K562 (cell line): ENCODE data around the gene BOLA3. TPM values are rescaled to one million over a fixed set of nuclear protein-coding genes. Genes with fewer than 3 reads are reported as not detected.

Experiments
- BRD4 ChIP-seq: fragments of 200-600 bp; sonication (generic); IDR thresholded peaks from 2 replicates; pipeline ENCODE4 v1.6.1; 2017; ENCODE audit warnings: inconsistent platforms
- BRD9 ChIP-seq: fragments of 450-650 bp; IDR thresholded peaks from 2 replicates; pipeline ENCODE4 v1.6.1; 2018; ENCODE audit warnings: low read depth; ENCODE audit not compliant: partially characterized antibody
- CCNT2 ChIP-seq: IDR thresholded peaks from 2 replicates; pipeline ENCODE4 v1.6.1; 2011; ENCODE audit warnings: borderline replicate concordance, low read depth, mild to moderate bottlenecking, moderate library complexity, mixed read lengths, low read length; ENCODE audit not compliant: insufficient read length; ENCODE audit errors: extremely low read depth
- CREM ChIP-seq: IDR thresholded peaks from 2 replicates; pipeline ENCODE4 v1.6.1; 2014; ENCODE audit warnings: antibody characterized with exemption, low read depth
- CTCFL ChIP-seq: IDR thresholded peaks from 2 replicates; pipeline ENCODE4 v1.6.1; 2011; ENCODE audit warnings: borderline replicate concordance, low read depth, mild to moderate bottlenecking, moderate library complexity, low read length; ENCODE audit not compliant: insufficient read depth, poor library complexity, severe bottlenecking
- DPF2 ChIP-seq: fragments of 450-650 bp; IDR thresholded peaks from 2 replicates; pipeline ENCODE4 v1.6.1; 2016
- E2F3 ChIP-seq: fragments of 250-450 bp; sonication (Bioruptor Pico); IDR thresholded peaks from 2 replicates; pipeline ENCODE4 v1.4.0; 2020; ENCODE audit warnings: mild to moderate bottlenecking
- ESRRA ChIP-seq: fragments of 450-650 bp; IDR thresholded peaks from 2 replicates; pipeline ENCODE4 v1.6.1; 2014; ENCODE audit warnings: low read depth, mild to moderate bottlenecking, moderate library complexity, borderline replicate concordance
- MYC ChIP-seq, 2 experiments: fragments of 250-450 bp in 1 of 2; sonication (Bioruptor Pico) in 1 of 2; IDR thresholded peaks; 2 replicates each; pipeline versions ENCODE4 v1.5.1 to v1.6.1; 2012 to 2021; ENCODE audit warnings: low read depth in 2 of 2, borderline replicate concordance in 1 of 2, improper control_type of control experiment in 1 of 2, low read length in 1 of 2, mild to moderate bottlenecking in 1 of 2, moderate library complexity in 1 of 2
- NFXL1 ChIP-seq: fragments of 450-650 bp; formaldehyde crosslinking; IDR thresholded peaks from 2 replicates; pipeline ENCODE4 v1.4.0; 2021; ENCODE audit warnings: mild to moderate bottlenecking
- NR3C1 ChIP-seq: sonication (generic); formaldehyde crosslinking; IDR thresholded peaks from 2 replicates; pipeline ENCODE4 v1.8.1; 2022; ENCODE audit warnings: missing genetic modification reagents
- PRMT5 ChIP-seq: sonication (generic); formaldehyde crosslinking; IDR thresholded peaks from 2 replicates; pipeline ENCODE4 v1.5.0; 2020; ENCODE audit warnings: missing genetic modification reagents
- RBM14 ChIP-seq: fragments of 200-400 bp; formaldehyde crosslinking; IDR thresholded peaks from 2 replicates; pipeline ENCODE4 v1.6.1; 2018; ENCODE audit warnings: low read depth, mild to moderate bottlenecking, low read length, moderate library complexity, borderline replicate concordance; ENCODE audit not compliant: insufficient read depth
- ZNF695 ChIP-seq: fragments of 450-650 bp; formaldehyde crosslinking; IDR thresholded peaks from 2 replicates; pipeline ENCODE4 v1.4.0; 2020; ENCODE audit warnings: mild to moderate bottlenecking, moderate library complexity
- ZNF766 ChIP-seq: fragments of 200-800 bp; sonication (Bioruptor generic); conservative IDR thresholded peaks from 2 replicates; pipeline ENCODE4 v1.6.1; 2016; ENCODE audit warnings: missing genetic modification characterization, missing compliant biosample characterization
- polyA plus RNA-seq, 8 experiments: library from polyadenylated mRNA; depleted of rRNA in 4 of 8; stranded (reverse) in 5 of 8; unstranded in 3 of 8; fragments of >200 nt; fragmentation: Nextera tagmentation in 2 of 8; fragmentation: Illumina TruSeq in 1 of 8; extraction: Ambion mirVana in 2 of 8; extraction: Trizol in 1 of 8; gene quantifications; 2 replicates each; pipeline versions ENCODE4 v1.2.1 to v1.2.3, GENCODE V29; 2011 to 2014; ENCODE audit warnings: inconsistent platforms in 1 of 8, missing spikeins in 1 of 8
- total RNA-seq, 7 experiments: library from RNA; depleted of rRNA in 6 of 7; stranded (reverse); fragments of >200 nt in 6 of 7; fragmentation: Illumina TruSeq in 2 of 7; extraction: Trizol in 2 of 7; gene quantifications; 2 replicates each; pipeline versions ENCODE4 v1.2.1 to v1.2.3, GENCODE V29; 2011 to 2021; ENCODE audit warnings: low replicate concordance in 1 of 7
- TF ChIP-seq, protein P1 (sequence below): conservative IDR thresholded peaks from 2 replicates; pipeline ENCODE4 v1.6.1; 2011; ENCODE audit warnings: low read depth, mild to moderate bottlenecking, low read length; ENCODE audit not compliant: control insufficient read depth
- TF ChIP-seq, protein P2 (sequence below): fragments of 250-450 bp; sonication (Bioruptor Pico); IDR thresholded peaks from 2 replicates; pipeline ENCODE4 v1.8.0; 2022; ENCODE audit warnings: inconsistent platforms, mild to moderate bottlenecking, moderate library complexity, borderline replicate concordance
- TF ChIP-seq, protein P3 (sequence below): fragments of 250-450 bp; sonication (Bioruptor Pico); IDR thresholded peaks from 2 replicates; pipeline ENCODE4 v1.9.0; 2021; ENCODE audit warnings: mild to moderate bottlenecking, inconsistent platforms

The BOLA3 gene
- total and polyA plus RNA-seq, 9 of the 15 experiments (the other 6 are each of a cell fraction or from before 2014, with no cell fraction given): 149 to 619 (median 255) TPM

DNA sequence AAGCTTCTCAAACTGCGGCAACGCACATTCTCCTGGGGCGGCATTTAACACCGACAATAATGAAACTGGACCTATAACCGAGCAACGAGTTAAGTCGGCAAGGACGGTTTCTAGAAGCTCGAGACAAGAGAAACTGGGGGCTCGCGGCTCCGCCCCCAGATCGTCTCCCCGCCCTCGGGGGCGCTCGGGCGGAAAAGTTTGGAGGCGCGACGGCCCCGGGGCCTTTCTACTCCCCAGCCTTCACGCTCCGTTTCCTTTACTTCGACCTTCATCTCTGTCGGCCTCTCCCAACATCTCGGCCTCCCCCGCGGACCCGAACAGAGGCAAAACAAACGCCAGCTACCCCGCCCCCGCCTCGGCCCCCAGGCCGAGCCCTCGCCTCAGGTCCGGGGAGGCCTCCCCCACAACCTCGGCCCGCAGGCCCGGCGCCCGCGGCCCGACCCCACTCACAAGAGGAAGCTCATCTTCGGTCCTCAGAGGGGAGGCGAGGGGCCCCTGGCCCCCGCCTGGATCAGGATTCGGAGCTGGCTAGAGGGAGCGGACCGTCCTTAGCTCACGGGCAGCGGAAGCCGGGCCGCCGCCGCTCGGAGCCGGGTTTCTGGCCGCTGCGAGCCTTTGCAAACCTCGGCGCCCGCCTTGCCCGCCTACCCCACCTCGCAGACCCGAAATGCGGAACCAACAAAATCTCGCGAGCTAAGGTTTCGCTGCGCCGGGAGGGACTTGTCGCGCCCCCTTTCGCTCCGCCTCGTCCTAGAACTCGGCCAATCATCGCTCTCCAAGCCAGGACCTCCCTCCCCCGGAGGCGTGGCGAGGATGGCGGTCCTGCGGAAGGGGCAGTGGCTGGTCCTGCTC lies 30.7 kb upstream of the BOLA3 start, which contains the start of gene MOB1A (continued):
- no peak for TF ChIP-seq NR3C1 (CRISPR knock-in tag)
- peak; percentile 60; the same call in 1 of the 2 replicates for TF ChIP-seq ZNF766
- TF ChIP-seq CTCFL: no peak
- TF ChIP-seq, protein P1, sequence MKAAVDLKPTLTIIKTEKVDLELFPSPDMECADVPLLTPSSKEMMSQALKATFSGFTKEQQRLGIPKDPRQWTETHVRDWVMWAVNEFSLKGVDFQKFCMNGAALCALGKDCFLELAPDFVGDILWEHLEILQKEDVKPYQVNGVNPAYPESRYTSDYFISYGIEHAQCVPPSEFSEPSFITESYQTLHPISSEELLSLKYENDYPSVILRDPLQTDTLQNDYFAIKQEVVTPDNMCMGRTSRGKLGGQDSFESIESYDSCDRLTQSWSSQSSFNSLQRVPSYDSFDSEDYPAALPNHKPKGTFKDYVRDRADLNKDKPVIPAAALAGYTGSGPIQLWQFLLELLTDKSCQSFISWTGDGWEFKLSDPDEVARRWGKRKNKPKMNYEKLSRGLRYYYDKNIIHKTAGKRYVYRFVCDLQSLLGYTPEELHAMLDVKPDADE: peak; percentile 49; the same call in 1 of the 2 replicates
- peak; percentile 31; the same call in 1 of the 2 replicates for TF ChIP-seq CREM
- 0 out of 2 replicates have a peak, but pooled peaks have one; percentile 29 for TF ChIP-seq ESRRA
- no peak for TF ChIP-seq NFXL1 (CRISPR knock-in tag)
- TF ChIP-seq, protein P2, sequence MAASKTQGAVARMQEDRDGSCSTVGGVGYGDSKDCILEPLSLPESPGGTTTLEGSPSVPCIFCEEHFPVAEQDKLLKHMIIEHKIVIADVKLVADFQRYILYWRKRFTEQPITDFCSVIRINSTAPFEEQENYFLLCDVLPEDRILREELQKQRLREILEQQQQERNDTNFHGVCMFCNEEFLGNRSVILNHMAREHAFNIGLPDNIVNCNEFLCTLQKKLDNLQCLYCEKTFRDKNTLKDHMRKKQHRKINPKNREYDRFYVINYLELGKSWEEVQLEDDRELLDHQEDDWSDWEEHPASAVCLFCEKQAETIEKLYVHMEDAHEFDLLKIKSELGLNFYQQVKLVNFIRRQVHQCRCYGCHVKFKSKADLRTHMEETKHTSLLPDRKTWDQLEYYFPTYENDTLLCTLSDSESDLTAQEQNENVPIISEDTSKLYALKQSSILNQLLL (CRISPR knock-in tag): no peak
- TF ChIP-seq ZNF695 (CRISPR knock-in tag): no peak
- peak; percentile 74 for TF ChIP-seq CCNT2
- no peak for TF ChIP-seq BRD9
- TF ChIP-seq, protein P3, sequence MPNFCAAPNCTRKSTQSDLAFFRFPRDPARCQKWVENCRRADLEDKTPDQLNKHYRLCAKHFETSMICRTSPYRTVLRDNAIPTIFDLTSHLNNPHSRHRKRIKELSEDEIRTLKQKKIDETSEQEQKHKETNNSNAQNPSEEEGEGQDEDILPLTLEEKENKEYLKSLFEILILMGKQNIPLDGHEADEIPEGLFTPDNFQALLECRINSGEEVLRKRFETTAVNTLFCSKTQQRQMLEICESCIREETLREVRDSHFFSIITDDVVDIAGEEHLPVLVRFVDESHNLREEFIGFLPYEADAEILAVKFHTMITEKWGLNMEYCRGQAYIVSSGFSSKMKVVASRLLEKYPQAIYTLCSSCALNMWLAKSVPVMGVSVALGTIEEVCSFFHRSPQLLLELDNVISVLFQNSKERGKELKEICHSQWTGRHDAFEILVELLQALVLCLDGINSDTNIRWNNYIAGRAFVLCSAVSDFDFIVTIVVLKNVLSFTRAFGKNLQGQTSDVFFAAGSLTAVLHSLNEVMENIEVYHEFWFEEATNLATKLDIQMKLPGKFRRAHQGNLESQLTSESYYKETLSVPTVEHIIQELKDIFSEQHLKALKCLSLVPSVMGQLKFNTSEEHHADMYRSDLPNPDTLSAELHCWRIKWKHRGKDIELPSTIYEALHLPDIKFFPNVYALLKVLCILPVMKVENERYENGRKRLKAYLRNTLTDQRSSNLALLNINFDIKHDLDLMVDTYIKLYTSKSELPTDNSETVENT (CRISPR knock-in tag): peak; percentile 87
- no peak for TF ChIP-seq RBM14
- peak; percentile 65; the same call in 1 of the 2 replicates for TF ChIP-seq BRD4
- TF ChIP-seq MYC (IDR thresholded peaks at IDR 0.05; ENCODE audit: low read depth, low read length): peak; percentile 59; the same call in 1 of the 2 replicates
- no peak for TF ChIP-seq MYC (CRISPR knock-in tag; IDR thresholded peaks at IDR 0.05; ENCODE audit: borderline replicate concordance, low read depth)
- no peak for TF ChIP-seq DPF2
- no peak for TF ChIP-seq PRMT5
- TF ChIP-seq E2F3 (CRISPR knock-in tag): 0 out of 2 replicates have a peak, but pooled peaks have one; percentile 8
